Fibroblast of skin of left quadriceps (primary cell): ENCODE measurements around the gene SLC28A3.

Experiments
- DNase-seq, 2 experiments: peaks; one replicate each; pipeline ENCODE4 v3.0.0-alpha.2; 2013; ENCODE audit warnings: low read depth in 2 of 2

Gene SLC28A3

DNA sequence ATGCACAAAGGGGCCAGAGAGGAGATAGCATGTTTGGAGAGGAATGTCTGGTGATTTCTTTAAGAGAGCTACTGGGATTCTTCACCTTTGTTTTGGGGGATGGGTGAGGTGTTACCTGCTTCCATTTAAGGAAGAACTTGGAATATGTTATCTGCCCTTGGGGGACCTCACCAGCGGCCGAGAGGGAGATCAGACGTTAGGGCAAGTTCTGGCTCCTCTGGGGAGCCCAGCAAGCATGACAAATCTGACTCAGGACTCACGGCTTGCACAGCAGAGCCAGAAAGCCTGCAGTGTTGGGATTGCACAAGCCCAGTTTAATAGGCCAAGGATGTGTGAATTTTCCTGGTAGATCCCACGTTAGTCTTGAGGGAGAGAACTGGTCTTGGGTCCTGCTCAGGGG lies 40.3 kb downstream of the SLC28A3 start:
- no peak for DNase-seq

DNA sequence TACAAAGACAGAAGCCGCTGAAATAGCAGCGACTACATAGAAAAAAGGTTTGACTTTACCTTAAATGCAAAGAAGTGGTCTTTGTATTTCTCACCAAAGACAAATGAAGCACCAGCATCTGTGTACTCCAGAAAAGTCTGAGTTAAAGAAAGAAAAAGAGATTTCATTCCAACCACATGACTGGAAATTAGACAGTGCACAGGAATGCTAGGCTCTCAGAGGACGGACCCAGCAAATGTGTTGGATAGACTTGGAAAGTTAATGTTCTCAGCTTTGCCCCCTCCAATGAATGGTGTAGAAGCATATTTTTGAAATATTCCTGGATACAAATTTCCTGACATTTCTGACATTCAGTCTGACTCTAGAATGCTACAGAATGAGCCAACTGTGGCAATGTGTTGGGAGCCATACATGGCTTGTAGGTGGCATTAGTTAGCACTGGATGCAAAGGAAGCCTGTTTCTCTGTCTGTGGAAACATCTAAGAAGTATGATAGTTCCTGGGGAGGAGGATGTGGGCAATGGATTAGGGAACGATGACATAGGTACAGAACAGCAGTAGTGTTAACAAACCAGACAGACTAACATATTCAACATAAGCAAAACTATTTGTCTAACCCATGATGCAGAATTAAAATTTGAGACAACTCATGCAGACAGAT lies 43.3 kb downstream of the SLC28A3 start:
- peak; percentile 46 to 51 for DNase-seq

DNA sequence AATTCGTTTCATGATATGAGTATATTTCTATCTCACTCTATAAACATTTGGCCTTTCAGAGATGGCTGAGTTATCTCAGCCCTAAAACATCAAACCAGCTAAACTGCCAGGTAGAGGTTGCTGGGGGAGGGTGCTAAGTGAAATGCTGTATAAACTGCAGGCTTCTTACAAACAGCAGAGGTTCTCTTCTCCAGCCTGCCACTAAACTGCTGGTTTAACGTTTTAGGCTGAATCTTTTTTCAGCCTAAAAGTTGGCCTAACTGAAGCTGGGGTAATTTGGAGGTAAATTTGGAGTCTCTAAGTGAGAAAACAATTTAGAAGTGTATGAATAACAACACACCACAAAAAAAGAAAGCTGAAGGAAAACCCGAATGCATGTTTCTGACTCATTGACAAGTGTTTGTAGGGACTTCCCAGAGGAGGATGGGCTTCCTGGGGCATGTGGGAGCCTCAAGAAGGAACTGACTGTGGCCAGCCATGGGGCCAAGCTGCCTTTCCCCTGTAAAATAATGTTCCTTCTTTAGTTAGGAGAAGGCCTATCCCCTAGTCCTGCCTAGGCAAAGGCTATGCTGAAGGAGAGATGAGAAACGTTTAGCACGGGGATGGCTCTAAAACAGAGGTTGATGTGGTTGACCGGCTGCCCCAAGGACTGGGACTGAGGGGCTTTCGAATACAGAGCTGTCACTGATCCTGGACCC lies 44.3 kb downstream of the SLC28A3 start:
- peak in 1 of 2 experiments; percentile 28 for DNase-seq

DNA sequence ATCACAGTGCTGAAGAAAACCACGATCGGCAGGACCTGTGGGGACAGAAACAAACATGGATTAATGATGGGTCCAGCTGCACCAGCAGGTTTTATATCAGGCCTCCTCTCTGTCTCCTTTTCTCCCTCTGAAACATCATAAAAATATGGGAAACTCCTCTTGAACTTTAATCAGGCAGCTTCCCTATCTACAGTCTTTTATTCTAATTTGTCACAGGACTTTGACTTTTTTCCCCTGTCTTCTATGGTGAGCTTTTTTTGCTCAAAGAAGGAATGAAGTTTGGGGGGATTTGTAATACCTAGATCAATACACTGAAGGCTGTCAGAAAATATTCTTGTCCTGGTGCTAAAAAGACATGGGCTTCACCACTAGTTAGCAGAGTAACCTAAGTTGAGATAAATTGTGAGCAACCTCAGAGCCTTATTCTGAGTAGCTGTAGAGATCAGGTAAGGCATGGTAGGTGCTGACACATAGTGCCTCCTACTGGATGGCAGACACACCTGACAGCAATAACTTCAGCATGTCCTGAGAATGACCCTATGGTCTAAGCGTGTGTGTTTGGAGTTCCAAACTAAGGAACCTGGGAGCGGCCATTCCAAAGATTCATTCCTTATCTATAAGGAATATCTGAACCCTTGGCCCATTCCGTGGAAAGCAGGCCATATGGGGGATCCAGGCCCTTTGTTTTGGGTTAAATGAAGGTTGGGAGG lies 46.2 kb downstream of the SLC28A3 start:
- no peak for DNase-seq

DNA sequence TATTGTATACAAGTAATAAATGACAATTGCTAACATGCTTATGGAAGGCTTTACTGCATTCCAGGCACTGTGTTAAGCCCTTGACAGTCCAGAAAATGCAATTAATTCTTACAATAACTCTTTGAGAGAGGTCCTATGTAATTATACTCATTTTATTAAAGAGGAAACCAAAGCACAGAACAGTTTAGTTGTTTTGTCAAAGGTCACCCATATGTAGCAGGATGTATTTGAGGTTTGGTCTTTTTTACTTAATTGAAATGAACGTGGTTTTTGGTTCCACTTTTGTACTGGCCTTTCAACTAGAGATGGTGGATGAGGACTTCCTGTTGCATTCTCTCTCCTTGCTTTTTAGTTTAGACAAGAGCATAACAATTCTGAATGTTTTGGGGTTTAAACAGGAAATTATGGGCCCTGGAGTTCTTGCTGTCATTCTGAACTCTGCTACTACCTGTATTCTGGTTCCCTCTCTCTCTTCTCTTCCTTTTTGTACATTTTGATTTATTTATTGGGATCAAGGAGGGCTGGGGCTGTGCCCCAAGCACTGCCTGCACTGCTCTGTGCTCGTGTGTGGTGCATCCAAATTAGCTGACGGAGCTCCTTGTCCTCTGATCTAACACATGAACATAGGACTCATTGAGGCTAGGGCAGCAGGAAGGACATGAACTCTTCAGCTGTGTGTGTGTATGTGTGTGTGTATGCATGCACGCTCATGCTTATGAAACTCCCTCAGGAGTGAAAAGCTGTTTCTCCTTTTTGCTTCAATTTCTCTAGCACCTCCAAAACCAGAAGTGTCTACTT lies 47.4 kb downstream of the SLC28A3 start:
- DNase-seq, result no peak

DNA sequence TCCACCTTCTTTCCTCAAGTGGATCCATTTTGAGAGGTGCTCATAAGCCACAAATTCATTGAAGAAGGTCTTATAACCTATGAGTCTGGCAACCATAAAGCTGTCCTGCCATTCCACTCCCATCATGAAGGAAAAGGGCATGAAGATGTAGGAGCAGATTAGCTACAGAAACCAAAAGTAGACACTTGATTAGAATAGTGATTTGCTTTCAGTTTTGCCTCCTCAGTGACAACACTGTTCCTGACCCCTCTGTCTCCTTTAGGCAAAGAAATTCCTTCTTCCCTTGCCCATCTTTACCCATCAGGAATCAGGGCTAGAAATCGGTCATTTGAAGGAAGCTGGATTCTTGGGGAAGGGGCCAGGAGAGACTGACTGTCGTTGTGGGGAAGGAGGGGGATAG lies 55.2 kb downstream of the SLC28A3 start:
- DNase-seq, result no peak

DNA sequence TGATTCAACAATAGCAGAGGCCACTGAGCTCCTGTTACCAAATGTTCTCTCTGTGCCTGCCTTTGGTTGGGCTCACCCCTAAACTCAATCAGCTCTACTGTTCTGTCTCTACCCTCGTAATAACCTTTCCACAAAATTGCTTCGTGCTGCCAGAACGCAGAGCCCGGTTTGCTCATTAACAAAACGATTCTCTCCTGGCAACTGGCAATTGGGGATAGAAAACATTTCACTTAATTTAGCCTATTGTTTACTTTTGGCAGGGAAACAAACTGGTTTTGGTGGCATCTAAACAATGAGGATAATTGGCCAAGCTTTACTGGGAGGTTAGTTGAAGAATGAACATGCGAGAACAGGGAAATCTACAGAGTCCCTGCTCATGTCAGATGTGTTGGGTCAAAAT lies 56.6 kb downstream of the SLC28A3 start:
- no peak for DNase-seq

DNA sequence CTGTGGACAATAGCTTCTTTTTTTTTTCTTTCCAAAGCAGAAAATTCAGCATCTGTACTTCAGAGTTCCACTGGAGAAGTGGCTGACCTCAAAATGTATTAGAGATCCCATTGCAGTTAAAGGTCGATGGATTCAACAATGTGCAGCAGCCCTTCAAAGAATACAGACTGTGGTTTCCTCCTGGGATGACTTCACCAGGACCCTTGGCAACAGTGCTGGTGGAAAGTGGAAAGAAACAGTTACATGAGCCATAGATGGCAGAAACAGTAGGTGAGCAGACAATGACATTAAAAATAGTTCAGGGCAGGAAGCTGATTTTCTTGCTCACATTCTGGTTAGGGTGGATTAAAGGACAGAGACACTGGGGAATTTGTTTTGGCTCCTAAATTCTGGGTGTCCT lies 62.4 kb downstream of the SLC28A3 start:
- DNase-seq, result no peak

DNA sequence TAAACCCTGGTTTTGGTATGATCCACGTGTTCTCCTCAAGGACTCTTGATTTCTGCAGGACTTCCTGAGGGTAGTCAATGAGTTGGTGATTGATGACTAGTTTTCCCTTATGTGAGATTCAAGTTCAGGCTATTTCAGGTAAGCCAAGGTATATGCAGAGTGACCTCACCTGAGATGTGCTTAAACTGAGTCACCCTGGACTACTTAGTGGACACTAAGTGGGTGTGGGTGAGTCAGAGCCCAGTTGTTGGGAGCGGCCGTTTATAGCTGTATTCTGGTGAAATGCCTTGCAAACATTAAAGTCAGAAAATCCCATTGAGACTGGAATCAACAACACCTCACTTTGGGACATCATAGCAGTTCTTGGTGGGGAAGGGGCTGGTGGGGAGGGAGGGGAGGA lies 62.9 kb downstream of the SLC28A3 start:
- DNase-seq, result no peak

DNA sequence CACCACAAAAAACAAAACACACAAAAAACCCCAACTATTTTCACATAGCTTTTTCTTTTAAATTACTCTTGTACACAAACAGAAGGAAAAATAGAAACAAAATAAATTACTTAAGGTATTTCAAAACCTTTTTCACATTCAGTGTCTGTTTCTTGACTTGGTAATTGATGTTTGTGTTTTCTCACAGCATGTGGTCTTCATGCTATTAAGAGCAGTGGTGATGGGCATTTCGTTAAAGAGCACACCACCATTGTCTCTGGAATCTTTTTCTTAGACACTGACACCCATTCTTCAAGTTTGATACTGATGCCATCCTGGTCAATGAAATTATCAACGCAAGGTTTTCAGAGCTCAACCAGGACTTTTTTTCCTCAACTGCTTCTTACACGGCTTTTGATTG lies 63.8 kb downstream of the SLC28A3 start:
- DNase-seq, result no peak

DNA sequence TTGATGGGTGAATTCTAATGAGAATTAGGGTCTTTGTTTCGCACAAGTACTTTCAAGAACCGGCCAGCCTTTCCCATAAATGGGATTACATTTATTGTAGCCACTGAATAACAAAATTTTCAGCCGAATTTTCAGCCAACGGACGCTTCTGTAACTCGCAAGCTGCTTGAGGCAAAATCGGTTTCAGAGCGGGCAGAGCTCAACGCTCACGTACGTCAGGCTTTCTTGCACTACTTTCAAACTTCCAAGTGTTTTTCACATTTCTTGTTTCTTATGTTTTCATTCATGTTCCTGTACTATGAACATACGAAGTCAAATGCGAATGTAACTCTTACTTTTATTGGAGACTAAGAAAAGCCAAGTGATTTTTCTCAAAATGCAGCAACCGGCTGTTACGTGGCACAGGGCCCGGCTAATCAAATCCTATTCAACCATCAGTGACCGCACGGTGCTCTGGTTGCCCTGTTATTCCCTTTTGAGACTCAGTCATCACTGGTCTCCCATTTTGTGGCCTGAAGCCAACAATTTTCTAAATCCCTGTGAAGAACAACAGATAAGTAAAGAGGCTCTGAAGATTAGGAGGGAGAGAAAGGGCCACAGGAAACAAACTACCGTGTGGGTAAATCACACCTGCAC lies 68.5 kb downstream of the SLC28A3 start:
- no peak for DNase-seq

DNA sequence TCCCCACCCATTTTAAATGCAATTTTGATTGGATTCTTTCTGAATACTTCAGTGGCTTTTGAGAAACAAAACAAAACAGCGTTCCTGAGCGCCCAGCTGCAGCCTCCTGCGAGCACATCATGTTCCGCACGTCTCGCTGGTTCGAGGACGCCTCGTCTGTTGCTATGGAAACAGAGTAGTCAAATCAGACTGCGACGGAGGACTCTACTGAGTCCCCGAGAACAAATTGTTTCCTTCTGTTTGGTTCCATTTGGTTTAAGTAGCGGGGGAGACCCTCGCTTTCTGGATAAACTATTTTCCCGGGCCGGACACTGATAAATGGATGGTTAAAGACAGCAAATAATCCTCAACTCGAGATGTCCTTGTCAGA lies 69.0 kb downstream of the SLC28A3 start:
- peak; percentile 39 to 47 for DNase-seq

DNA sequence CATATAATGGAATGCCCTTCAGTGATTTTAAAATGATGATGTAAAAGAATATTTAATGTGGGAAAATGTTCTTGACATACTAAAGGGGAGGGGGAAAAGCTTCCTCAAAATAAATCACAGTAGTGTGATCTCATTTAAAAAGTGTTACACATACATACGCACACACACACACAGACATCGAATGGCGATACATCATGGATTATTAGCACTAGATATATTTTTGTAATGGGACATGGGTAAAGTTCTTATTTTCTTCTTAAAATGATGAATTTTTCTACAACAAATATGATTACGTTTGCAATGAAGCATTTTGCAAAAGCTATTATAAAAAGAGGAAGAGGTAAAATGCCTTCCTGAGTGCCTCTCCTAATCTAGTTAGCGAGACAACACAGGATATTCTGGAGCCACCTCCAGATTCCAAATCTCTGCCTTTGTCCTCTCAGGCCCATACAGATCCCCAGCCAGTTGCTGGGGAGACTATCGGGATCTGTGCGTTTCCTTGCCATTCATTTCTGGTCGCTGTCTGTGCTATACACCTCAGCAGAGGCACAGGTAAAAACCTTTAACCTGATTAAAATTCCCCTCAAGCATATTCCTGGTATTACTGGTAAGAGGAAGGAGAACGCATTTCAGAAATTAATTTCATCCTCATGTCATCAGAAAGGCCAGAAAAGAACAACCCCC lies 69.6 kb downstream of the SLC28A3 start:
- DNase-seq, result no peak

DNA sequence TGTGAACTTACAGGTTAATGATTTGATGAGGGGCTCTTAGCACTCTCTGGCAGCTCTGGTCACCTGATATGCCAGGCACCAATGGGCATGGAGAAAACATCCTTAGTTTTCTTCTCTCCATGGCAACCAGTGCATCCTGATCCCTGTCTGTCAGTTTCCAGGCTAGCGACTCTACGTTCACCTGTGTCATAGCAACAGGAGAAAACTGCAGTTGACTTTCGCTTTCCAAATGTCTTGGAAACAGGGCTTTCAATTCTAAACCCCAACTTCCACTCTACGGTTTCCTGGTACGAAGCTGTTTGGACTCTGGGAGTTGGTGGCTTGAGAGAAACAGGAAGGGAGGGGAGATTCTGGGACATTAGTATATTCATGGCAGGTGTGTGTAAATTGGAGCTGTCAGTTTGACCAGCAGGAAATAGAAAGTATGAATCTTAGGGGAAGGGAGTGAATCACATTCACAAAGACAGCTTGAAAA lies 74.4 kb downstream of the SLC28A3 start:
- DNase-seq, result no peak

DNA sequence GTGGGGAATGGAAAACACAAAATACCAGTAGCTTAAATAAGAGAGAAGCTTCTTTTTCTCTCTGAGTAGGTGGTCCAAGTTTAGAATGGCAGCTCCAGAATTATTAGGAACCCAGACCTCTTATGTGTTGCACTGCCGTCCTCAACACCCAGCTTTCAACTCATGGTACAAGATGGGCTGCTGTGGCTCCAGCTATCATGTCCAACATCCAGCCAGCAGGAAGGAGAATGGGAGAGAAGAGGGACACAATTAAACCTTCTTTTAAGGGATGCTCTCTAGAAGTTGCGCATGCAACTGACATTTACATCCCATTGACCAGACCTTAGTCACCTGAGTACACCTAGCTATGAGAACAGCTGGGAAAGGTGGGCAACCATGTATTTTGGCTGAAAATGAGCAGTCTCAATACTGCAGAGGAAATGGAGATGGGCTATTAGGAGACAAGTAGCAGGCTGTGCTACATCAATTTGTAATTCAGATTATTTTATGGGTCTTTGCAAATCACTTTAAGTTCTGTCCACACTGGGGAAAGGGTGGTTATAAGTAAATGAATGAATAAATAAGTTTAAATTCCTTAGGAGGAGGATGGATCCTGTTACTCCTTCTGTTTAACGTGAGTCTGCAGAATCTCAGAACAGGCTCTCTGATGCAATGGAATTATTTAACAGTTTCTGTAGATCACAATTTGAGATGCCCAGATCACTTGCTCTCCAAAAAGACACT lies 76.1 kb downstream of the SLC28A3 start:
- DNase-seq, result no peak

DNA sequence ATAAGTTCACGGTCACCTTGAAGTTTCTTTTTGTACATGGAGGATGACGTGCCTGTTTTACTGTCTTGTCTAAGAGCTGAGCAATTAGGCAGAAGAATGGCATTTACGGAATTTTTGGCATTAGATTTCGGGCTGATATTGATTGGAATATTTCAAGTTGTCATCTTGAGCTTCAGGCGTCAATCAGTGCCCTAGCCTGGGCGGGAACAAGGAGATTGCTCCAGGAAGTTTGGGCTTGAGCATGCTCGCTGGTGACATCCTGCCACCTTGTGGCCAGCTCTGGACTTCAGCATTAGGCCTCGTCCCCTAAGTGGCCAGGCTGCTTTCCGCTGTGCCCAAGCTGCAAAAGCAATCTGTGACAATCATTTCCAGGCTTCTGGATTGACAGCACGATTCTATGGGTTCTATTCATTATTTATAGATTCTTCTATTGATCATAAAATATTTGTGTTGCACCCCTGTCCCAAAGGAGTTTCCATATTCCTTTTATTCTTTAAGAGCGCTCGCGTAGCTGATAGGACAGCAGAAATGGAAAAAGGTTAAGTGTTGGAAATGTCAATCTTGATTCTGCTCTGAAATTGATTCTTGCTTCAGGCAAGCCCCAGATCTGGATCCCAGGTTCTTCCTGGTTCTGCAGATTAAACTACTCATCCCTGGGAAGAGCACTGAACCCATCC lies 79.3 kb downstream of the SLC28A3 start:
- peak; percentile 37 to 39 for DNase-seq

DNA sequence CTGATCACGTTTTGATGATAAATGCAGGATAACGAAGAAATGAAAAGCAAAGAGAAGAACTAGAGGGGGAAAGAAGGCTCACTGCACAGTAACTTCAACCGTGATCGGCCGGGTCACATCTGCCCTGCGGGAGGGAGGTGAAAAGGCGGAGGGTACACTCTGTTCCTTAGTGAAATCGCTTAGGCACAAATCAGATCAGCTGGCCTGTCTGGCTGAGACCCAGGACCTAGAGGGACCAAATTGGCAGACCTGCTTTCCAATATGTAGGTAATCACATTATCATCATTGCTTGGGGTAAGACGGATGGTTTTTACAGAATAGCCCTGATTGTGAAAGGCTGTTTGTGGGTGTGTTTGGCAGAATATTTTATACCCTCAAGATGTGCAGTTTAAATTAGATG lies 82.2 kb downstream of the SLC28A3 start:
- no peak for DNase-seq

DNA sequence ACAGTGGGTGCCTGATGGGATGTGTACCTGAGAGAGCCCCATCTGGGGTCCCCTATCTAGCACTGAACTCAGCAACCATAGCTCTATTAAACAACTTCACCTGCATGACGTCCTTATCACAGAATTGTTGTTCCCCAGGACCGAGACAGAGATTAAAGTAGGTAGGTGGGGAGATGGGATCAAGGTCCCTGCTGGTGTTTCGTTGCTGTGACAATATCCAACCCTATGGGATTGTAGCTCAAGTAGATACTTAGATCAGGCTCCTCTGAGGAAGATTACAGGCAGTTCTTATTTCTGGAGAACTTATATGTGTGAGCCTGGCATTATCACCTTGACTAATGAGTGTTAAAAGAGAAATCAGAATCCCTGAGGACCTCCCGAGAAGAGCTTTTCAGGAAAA lies 84.9 kb downstream of the SLC28A3 start:
- no peak for DNase-seq

DNA sequence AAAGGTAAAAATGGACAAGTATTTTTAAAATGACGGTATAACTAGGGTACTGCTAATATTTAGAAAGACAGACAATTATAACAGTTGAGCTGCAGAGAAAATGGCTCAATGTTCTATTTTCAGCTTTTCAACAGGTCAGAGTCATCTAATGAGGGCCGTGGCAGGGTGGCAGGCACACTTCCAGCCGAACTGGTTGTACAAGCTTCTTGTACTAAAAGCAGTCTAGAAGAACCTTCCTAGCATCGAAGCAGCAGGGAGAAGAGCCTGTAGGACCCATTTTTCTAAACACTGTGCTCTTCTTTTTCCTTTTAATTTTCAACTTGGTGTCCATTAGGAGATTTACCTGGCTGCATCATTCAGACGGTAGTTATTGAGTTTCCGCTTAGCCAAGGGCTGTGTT lies 85.6 kb downstream of the SLC28A3 start:
- no peak for DNase-seq

DNA sequence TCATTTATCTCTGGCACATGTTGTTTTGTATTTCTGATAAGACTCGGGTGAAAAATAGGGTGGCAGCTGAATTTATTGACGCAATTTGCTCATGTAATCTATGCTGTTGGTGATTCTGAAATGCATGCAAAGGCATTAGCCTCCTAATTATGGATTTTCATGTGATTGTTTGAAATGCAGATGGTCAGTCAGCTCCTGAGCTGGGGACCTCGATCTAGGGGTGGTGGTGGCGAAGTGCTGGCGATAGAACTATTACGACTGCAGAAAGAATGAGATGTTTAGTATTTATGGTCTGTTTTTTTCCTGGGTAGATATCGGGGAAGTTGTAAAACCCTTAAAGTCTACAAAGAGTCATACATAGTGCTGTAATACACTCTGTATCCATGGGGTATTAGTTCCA lies 88.6 kb downstream of the SLC28A3 start:
- DNase-seq, result no peak
